ENCODE data around the gene SSU72.

Gene SSU72

GRCh38 chr1:1574721-1575537 lies at the start of gene SSU72:
Gene SSU72 (minus strand): TSS chr1:1574863. CDS start chr1:1574557, 306 bp downstream.
- peak; percentile 89 for DNase-seq (ENCODE audit: low read depth, low spot score)

DNA sequence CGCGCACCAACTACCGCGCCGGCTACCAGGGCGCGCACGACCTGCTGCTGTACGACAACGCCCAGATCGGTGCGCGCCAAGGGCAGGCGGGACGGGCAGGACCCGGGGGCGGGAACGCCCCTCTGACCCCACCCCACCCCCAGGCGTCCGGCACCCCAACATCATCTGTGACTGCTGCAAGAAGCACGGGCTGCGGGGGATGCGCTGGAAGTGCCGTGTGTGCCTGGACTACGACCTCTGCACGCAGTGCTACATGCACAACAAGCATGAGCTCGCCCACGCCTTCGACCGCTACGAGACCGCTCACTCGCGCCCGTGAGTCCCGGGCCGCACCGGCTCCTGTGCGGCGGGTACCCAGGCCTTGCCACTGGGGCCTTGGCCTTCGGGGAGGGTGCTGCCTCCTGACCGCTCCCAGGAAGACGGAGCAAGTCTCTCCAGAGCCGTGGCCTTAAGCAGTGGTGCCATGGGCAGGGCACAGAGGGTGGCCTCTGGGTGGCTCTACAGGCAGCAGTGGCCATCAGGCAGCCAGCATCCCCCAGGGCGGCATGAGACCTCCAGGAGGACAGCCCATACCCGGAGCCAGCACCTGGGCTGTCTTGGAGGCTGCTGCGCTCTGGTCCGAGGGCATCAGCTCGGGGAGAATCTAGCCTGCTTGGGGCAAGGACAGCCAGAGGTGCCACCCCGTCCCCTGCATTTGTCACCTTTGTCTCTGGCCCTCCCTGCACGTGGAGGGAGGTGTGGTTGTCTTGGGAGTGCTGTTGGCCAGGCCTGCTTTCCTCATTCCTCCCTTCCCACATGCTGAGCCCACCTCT lies 49.2 kb upstream of the SSU72 start:
- DNase-seq (ENCODE audit: low read depth, low spot score): no peak

DNA sequence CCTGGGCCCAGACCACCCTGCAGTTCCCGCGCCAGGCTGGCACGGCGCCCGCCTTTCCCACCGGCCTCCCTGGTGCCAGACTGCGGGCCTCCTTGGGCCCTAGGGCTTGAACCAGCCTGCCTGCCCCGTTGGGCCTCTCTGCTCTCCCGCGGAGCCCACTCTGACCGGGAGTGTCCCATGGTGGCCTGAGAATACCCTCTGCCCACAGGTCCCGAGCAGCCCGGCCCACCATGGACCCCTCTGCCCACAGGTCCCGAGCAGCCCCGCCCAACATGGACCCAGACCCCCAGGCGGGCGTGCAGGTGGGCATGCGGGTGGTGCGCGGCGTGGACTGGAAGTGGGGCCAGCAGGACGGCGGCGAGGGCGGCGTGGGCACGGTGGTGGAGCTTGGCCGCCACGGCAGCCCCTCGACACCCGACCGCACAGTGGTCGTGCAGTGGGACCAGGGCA lies 48.5 kb upstream of the SSU72 start:
- no peak for DNase-seq (ENCODE audit: low read depth, low spot score)

DNA sequence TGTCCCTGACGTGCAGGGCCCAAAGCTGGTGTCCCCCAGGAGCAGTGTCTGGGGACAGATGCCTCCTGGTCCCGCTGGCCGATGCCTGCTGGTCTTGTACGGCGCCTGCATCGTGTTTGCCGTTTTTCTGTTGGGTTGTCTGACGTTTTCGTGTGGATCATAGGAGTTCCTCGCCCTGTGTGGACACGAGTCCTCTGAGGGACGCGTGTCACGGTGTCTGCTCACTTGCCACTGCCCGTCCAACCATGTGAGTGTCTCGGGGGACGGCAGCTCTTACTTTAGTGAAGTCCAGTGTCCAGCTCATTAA lies 48.1 kb upstream of the SSU72 start:
- no peak for DNase-seq (ENCODE audit: low read depth, low spot score)

DNA sequence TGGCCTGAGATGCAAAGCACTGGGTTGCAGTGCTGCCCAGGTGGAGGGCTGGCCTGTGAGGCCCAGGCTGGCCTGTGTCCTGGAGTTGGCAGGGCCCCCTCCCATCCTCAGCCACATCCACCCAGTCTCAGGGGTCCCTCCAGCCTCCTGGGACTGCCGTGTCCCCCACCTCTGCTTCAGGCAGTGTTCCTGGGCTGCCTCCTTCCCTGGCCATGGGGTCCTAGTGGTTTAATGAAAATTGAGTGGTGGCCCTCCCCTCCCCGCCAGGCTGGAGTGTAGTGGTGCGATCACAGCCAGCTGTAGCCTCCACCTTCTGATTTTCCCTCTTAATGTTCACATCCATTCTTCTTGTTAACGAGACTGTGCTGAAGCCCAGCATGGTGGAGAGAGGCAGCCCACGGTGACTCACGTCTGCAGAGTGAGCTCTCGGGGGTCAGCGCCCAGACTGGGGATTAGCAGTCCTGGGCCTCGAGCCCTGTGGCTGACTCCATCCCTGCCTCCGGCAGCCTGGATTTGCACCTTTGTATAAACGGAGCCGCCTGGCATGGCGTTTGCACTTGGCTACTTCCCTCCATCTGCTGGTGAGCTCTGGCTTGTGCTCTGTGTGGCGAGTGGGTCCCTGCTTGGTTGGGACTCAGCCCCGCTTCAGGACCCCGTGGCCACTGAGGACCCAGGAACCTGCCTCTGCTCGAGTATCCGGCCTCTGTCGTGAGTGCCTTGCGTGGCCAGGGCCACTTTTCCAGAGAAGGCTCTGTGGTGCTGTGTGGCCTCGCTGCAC lies 47.5 kb upstream of the SSU72 start:
- DNase-seq (ENCODE audit: low read depth, low spot score): no peak

DNA sequence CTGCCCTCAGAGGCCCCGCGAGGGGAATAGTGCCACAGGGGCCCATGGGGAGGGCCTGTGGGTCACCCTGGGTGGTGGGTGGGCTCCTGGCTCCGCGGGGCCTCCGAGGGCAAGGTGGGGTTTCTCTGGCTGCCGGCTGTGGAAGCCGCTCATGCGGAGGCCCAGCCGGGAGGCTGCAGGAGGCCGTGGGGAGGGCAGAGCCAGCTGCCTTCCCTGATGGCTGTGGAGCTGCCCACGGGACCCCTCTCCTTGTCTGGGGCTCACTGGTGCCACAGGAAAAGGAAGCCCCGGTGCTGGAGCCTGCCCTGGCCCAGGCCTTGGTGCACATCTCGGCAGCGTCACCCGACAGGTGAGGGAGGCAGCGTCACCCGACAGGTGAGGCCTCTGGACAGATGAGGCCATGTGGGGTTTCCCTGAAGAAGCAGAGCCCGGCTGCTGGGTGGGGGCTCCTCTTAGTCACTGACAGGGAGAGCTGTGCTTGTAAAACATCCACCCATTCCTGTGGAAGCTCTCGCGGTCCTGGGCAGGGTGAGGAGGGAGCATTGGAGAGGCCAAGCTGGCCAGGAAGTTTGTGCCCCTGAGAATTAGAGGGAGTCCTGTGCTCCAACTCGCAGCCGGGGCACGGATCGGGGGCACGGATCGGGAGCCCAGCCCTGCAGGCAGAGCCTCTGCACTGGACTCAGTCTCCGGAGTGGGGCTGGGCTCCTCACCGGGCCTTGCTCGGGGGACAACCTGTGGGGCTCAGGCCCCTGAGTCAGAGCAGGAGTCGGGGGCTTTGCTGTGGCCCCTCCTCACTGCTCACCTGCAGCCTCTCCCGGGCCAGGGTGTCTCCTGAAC lies 46.7 kb upstream of the SSU72 start:
- DNase-seq (ENCODE audit: low read depth, low spot score): no peak

DNA sequence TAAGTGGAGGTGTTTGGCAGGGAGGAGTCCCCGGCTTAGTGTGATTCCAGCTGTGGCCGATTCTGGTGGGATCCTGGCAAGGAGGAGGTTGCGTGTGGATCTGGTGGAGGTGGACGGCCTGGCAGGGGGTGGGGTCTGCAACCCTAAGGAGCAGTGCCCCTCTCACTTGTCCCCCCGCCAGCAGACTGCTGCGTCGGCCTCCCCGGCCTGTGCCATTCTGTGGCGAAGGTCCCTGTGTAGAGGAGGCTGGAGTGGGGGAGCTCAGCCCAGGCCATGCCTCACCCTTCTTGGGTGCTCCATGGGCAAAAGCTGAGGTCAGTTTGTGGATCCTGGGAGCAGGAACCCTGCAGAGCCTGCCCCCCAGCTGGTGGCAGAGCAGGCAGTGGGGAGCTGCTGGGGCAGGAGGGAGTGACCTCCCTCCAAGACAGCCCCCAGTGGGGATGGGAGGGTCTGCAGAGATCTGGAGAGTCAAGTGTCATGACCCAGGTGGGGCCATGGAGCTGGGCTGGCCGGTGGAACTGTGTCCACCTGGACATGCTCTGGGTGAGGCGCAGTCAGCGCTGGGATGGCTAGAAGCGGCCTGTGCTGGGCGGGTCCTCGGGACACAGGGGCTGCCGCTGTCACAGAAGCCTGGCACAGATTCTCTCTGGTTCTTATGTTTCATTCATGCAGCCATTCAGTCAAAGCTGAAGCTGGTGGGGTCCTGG lies 45.9 kb upstream of the SSU72 start:
- no peak for DNase-seq (ENCODE audit: low read depth, low spot score)

GRCh38 chr1:1619917-1620361 lies 45.3 kb upstream of the SSU72 start:
- DNase-seq (ENCODE audit: low read depth, low spot score): no peak

DNA sequence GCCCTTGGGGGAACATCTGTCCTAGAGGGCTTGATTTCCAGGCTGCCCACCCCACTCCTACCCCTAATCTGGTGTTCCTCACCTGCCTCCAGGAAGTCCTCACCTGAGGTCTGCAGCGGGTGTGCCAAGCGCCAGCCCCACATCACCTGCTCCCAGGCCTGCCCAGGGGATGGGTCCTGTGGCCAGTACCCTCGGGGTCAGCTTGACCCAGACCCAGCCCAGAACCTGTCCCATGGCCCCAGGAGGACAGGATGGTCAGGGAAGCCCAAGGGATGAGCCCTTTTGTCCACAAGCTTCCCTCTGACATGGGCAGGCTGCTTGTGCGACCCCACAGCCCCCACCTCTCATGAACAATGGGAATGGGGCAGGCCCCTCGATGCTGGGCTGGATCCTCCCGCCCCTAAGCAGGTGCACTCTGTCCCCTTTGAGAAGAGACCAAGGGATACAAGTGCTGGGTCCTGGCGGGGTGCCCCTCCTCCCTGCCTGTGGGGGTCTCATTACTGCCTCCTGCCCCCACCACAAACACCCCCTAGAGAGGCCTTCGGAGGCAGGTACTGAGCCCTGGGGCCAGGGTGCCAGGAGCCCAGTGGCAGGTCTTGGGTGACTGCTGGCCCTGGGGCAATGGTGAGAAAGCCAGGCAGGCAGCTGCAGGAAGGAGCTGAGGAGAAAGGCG lies 43.9 kb upstream of the SSU72 start:
- DNase-seq (ENCODE audit: low read depth, low spot score): no peak

DNA sequence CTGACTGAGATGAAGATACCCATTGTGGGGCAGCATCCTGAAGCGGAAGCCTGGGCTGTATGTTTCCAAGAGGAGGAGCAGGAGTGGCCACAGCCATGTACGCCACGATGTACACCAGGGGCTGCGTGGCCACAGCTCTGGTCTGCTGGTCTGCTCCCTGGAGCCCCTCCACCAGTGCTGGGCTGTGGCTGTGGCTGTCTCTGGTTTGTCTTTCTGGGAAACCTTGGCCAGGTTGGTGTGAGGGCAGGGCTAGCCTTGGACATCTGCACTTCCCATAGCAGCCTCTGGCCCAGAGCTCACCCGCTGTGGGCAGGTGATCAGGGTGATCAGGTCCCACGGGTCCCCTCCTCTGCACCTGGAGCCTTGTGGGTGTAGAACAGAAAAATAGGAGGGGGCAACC lies 43.3 kb upstream of the SSU72 start:
- no peak for DNase-seq (ENCODE audit: low read depth, low spot score)

DNA sequence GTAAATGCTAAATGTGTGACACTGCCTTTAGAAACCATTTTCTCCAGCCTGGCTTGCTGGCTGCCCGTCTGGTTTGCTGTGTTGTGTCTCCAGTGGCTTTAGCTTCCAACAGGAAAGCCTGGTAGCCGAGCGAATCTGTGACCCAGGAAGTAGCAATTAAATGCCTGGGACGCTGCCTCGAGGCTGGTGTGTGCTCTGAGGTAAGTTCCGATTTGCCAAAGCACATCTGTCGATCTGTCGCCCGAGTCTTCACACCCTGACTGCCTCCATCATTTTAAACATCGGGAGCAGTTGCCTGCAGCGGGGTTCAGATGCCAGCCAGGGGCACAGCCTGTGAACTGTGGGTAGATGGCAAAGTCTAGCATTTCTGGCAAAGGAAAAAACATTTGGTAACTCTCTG lies 42.9 kb upstream of the SSU72 start:
- DNase-seq (ENCODE audit: low read depth, low spot score): no peak

- no peak for DNase-seq (ENCODE audit: low read depth, low spot score)
These were observed 42.2 kb upstream of the SSU72 start for GRCh38 chr1:1616838-1617237.

DNA sequence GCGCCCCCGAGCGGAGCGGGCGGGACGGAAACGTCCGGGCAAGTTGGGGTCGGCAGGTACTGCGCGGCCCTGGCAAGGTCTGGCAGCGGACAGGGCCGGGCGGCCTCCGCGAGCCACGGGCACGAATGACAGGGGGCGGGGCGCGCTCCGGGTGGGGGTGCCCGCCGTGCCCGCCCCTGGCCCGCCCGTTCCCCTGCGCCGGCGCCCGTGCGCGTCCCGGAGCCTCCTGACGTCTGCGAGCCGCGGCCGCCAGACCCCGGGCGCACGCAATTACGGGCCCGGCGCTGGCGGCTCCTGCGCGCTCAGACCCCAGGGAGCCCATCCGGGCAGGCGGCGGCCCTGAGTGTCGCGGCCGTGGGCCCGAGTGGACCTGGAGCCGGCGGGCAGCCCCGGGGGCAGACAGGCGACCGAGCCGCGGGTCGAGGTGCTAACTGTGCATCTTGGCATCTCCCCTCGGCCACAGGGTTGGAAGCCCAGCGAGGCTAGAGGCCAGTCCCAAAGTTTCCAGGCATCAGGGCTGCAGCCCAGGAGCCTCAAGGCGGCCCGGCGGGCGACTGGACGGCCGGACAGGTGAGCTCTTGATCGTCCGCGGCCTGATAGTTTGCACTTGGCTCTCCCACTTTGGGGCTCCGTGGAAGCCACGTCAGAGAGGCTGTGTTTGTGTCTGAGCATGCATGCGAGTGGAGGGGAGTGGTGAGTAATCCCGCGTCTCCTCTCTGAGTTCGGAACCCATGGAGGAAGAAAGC lies 41.6 kb upstream of the SSU72 start:
- DNase-seq (ENCODE audit: low read depth, low spot score): no peak

DNA sequence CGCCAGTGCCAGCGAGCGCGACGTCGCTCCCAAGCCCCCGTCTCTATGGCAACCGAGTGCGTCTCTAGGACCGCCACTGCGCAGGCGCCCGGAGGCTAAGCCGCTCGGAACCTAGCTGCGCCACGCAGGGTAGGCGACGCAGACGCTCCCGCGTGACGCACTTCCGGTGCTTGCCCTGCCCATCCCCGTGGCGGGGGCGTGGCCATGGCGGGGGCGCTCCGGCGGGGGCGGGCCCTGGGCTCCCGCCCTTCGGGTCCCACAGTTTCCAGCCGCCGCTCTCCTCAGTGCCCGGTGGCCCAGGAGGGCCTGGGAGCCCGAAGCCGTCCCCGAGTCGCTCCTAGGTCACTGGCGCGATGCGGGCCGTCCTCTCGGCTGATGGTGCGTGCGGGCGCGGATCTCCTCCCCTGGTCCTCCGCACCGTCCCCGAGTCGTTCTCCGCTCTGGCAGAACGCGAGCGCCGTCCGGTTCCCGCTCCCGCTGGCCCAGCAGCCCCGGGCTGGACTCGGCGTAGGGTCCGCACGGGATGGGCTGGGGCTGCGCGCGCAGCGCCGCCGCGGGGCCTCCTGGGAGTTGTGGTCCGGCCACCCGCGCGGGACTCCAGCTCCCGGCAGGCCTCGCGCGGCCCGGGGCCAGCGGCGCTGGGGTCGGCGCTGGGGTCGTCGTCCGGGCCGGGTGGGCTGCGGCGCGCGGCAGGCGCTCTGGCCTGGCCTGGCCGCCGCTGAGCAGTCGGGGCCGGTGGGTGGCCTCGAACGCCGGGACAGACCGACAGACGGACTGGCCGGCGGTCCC lies 40.8 kb upstream of the SSU72 start, which contains the start of gene MIB2:
Gene MIB2 (plus strand): TSS at position 245 of the 789 bp plus-strand sequence. CDS start 7,953 bp downstream, outside the sequence.
- DNase-seq (ENCODE audit: low read depth, low spot score): peak; percentile 79

GRCh38 chr1:1614954-1615255 lies 40.2 kb upstream of the SSU72 start:
- no peak for DNase-seq (ENCODE audit: low read depth, low spot score)

- DNase-seq (ENCODE audit: low read depth, low spot score): no peak
These were observed 39.7 kb upstream of the SSU72 start for GRCh38 chr1:1614204-1614953.

GRCh38 chr1:1613509-1614082 lies 38.9 kb upstream of the SSU72 start:
- DNase-seq (ENCODE audit: low read depth, low spot score): no peak

GRCh38 chr1:1612104-1612400 lies 37.4 kb upstream of the SSU72 start:
- no peak for DNase-seq (ENCODE audit: low read depth, low spot score)

Measured in smooth muscle cell of the brain vasculature (primary cell).